Activated CD4-positive, alpha-beta T cell treated with anti-CD3 and anti-CD28 coated beads for 36 hours (primary cell): Measurements from ENCODE around the gene DVL1. TPM values are rescaled to one million over a fixed set of nuclear protein-coding genes. Genes with fewer than 3 reads are reported as not detected.

ENCODE experiments used
- ATAC-seq: fragments of 200-7000 bp; cut with Tn5 transposase; one replicate; pipeline ENCODE4 v1.10.0; 2021; ENCODE audit warnings: mild to moderate bottlenecking, moderate library complexity
- CTCF ChIA-PET: fragments of 350-600 bp; sonication (Branson Sonifier 250); formaldehyde crosslinking; loops from one replicate; lab custom pipeline; 2021; ENCODE audit warnings: antibody characterized with exemption; lab: Charles Lee
- POLR2A ChIA-PET: fragments of 350-600 bp; sonication (Branson Sonifier 250); formaldehyde crosslinking; loops from one replicate; lab custom pipeline; 2021; ENCODE audit warnings: antibody characterized with exemption, inconsistent platforms; lab: Charles Lee
- DNase-seq: peaks from one replicate; pipeline ENCODE4 v3.0.0-alpha.2; 2020
- H3K27ac Mint-ChIP-seq: one replicate; pipeline ENCODE4 v1.8.0; 2021; ENCODE audit warnings: mixed read lengths
- H3K27me3 Mint-ChIP-seq: one replicate; pipeline ENCODE4 v1.8.0; 2021; ENCODE audit warnings: mixed read lengths
- H3K36me3 Mint-ChIP-seq: one replicate; pipeline ENCODE4 v1.8.0; 2021; ENCODE audit warnings: low read depth, mixed read lengths
- H3K4me1 Mint-ChIP-seq: one replicate; pipeline ENCODE4 v1.8.0; 2021; ENCODE audit warnings: mixed read lengths
- H3K4me3 Mint-ChIP-seq: one replicate; pipeline ENCODE4 v1.8.0; 2021; ENCODE audit warnings: mild to moderate bottlenecking, moderate library complexity, mixed read lengths
- H3K9me3 Mint-ChIP-seq: one replicate; pipeline ENCODE4 v1.8.0; 2021; ENCODE audit warnings: low read depth, mixed read lengths
- intact Hi-C, 2 experiments: fragments of 100-400 bp; cut with DNase I in 1 of 2; cut with micrococcal nuclease in 1 of 2; formaldehyde crosslinking; loops; one replicate each; pipeline versions ENCODE4 v1.14.2 to v1.15.1; 2022 to 2024; cut with DNase I, micrococcal nuclease
- total RNA-seq, 2 experiments: library from RNA; stranded (reverse); gene quantifications; one replicate each; pipeline ENCODE4 v1.2.3, GENCODE V29; 2021

Gene DVL1
- total RNA-seq, 2 experiments from 2014 or later: 35.3 to 35.5 TPM

DNA sequence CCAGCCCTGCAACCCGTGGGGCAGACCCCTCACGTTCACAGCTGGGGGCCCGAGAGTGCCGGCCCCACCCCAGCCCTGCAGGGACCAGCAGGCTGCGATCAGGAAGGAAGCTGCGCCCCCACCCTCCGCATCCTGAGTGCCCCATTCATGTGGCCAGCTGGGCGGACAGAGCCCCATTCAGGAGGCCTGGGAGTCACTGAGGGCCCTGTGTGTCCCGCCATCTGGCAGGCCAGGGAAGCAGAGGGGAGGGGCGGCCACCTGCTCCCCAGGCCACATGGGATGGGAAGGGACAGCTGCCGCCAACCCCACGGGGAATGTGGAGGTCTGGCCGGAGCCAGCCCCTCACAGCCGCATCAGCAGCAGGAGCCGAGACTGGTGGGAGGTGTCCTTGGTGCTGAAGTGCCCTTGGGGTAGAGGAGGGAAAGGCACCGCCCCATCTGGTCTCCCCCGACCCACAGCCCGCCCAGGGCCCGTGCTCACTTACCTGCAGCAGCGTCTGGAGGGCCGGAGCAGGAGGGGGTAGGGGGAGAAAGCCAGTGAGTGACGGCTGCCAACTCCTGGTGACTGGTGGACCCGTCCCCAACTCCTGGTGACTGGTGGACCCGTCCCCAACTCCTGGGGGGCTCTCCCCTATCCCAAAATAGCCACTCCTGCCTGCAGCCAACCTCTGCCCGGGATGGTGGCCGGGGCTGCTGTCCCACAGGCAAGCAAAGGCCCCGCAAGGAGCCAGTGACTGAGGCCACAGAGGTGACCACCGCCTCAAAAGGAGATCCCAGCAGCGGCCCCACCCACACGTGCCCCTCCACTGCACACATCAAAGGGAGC, 50.1 kb downstream of the DVL1 start:
- H3K4me1 Mint-ChIP-seq: no peaks in the 10 kb centered on the region
- intact Hi-C loops: no loop called here
- CTCF ChIA-PET: interaction anchor here (1.0 kb wide), 1 partner anchor 25 kb away, joined by 3 read pairs; the partner anchor contains the start of gene UBE2J2

DNA sequence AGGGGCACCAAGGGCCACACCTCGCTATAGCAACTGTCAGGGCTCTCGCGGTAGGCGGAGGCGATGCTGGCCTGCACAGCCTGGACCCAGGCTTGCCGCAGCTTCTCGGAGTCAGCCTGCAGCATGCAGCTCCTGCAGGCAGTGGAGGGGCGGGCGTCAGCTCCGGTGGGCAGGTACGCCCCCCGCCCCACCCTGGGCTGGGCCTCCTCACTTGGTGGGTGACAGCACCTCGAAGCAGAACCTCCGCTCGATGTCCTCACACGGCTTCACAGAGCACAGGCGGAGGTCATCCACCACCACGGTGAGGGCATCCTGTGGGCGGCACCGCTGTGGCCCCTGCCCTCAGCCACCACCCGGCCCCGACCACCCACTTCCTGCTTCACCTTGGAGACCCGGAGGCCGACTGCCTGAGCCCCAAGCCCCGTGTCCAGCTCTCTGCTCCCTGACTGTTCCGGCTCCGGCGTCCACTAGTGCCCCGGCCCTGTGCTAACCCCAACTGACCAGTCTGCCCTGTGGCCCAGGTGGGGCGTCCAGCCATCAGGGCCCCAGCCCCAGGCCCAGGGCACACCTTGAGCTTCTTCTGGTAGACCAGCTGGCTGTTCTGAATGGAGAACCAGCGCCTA, 51.3 kb downstream of the DVL1 start:
- POLR2A ChIA-PET: no interaction called here
- ATAC-seq: no peak

More for the DNA sequence above, 50.1 kb downstream of the DVL1 start:
- ATAC-seq (no peak), DNase-seq (no peak)
- POLR2A ChIA-PET: no interaction called here
- H3K9me3 Mint-ChIP-seq: no peaks in the 10 kb centered on the region
- H3K36me3 Mint-ChIP-seq: no peaks in the 10 kb centered on the region
- H3K27ac Mint-ChIP-seq: no peak overlapping the region
- H3K4me3 Mint-ChIP-seq: no peak overlapping the region
- H3K27me3 Mint-ChIP-seq: no peaks in the 10 kb centered on the region

DNA sequence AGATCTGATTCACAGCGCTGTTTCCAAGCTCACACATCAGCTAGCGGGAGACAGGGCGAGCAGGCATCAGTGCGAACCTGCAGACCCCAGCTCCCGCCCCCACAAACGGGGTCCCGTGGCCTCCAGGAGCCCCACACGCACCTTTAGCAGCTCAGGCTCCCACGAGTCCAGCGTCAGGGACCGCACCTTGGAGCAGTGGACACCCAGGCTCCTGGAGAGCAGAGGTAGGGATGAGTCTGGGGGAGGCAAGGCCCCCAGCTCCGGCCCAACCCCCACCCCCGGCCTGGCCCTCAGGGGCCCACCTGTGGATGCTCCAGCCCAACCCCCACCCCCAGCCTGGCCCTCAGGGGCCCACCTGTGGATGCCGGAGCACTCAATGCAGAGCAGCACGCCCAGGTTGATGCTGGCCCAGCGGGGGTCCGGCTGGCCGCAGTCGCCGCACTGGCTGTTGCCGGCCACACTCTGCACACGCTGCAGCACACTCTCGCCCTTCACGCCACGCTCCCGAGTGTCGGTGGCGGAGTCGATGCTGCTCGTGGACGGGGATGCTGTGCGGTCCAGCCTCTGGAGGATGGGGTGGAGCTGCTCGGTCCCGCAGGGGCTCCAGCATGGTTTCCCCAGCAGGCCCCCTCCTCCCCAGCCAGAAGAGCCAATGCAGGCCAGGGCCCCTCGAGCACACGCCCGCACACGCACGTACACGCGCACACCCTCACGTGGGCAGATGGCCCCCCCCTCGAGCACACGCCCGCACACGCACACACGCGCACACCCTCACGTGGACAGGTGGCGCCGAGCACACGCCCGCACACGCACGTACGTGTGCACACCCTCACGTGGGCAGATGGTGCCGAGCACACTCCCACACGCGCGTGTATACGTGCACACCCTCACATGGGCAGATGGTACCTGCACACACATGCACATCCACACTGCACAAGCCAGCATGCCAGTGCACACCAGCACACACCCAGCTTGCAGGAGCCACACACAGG, 52.9 kb downstream of the DVL1 start:
- Mint-ChIP-seq H3K36me3 (no peaks in the 10 kb centered on the region), H3K27ac (no peak overlapping the region), H3K4me3 (no peak overlapping the region), H3K9me3 (no peaks in the 10 kb centered on the region), H3K27me3 (no peaks in the 10 kb centered on the region), H3K4me1 (no peaks in the 10 kb centered on the region)
- DNase-seq: no peak
- no peak for ATAC-seq
- intact Hi-C loops: no loop called here
- ChIA-PET POLR2A (no interaction called here), CTCF (interaction anchor here (1.3 kb wide), 1 partner anchor 19 kb away, joined by 3 read pairs; no protein-coding TSS in a partner anchor)

More for the DNA sequence above, 51.3 kb downstream of the DVL1 start:
- no peaks in the 10 kb centered on the region for H3K36me3 Mint-ChIP-seq
- H3K27ac Mint-ChIP-seq: no peak overlapping the region
- no peak overlapping the region for H3K4me3 Mint-ChIP-seq
- no peaks in the 10 kb centered on the region for H3K4me1 Mint-ChIP-seq
- CTCF ChIA-PET: no interaction called here
- DNase-seq: no peak
- intact Hi-C loops: no loop called here
- no peaks in the 10 kb centered on the region for H3K9me3 Mint-ChIP-seq
- H3K27me3 Mint-ChIP-seq: no peaks in the 10 kb centered on the region

DNA sequence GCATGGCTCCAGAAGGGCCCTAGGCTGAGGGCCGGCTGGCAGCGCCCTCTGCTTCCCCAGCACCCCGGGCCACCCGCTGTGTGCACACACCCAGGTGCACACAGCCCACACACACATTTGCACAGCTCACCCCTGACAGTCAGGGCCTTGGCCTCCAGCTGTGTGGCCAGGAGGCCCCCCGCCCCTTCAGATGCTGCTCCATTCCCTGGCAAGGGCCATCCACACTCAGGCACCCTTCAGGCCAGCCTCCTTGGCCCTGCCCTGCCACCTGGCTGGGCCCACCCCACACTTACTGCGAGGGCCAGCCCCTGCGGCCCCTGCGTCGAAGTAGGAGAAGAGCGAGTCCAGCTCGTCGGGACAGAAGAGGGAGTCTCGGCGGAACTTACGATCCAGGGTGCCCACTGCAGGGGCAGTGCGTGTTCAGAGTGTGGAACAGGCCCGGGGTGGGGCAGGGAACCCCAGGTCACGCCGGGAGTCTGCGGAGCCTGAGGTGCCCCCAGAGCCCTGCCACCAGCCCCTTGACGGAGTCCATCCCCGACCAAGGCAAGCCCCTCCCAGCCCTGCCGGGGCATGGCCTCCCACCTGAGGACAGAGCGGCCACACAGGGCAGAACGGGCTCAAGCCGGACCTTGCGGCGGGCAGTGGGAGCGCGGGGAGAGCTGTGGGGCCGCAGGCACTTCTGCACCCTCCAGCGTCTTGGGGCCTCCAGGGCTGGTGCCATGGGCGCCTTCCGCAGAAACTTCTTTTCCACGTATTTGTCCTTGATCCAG, 53.9 kb downstream of the DVL1 start:
- ChIA-PET POLR2A (no interaction called here), CTCF (interaction anchor here (1.3 kb wide), 1 partner anchor 18 kb away, joined by 3 read pairs; no protein-coding TSS in a partner anchor)
- intact Hi-C loops: no loop called here
- H3K27me3 Mint-ChIP-seq: no peaks in the 10 kb centered on the region
- no peak overlapping the region for H3K27ac Mint-ChIP-seq
- H3K4me3 Mint-ChIP-seq: no peak overlapping the region
- ATAC-seq: no peak
- H3K36me3 Mint-ChIP-seq: no peaks in the 10 kb centered on the region
- no peaks in the 10 kb centered on the region for H3K9me3 Mint-ChIP-seq
- no peak for DNase-seq
- no peaks in the 10 kb centered on the region for H3K4me1 Mint-ChIP-seq

DNA sequence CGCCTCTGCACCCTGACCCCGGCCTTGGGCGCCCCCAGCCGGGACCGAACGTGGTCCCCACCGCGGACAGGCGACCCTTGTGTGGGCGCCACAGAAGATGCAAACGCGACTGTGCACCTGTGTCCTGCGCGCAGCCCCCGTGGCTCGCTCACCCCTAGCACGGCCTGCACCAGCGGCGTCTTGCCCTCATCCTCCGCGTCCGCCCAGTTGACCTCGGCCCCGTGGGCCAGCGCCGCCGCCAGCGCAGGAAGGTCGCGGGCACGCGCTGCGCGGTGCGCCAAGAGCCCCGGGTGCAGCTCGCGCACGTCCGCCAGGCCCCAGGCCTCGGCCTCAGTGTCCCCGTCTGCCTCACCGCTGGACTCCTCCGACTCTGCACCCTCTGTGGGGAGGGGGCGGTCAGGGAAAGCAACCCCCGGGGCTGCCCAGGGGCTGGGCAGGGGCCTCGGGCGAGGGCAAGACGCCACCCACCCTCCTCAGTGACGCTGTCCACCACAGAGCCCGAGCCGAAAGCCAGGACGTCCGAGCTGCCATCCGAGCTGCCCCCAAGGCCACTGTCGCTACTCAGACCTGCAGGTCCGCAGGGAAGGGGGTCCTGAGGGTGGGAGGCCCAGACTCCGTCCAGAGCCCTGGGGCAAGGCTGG, 54.8 kb downstream of the DVL1 start:
- intact Hi-C loops: loop anchor here (5.0 kb wide), 2 partner anchors 172 to 312 kb away; partner anchors contain the start of gene PERM1 (in 1 of the 2)
- Mint-ChIP-seq H3K36me3 (no peaks in the 10 kb centered on the region), H3K4me3 (no peak overlapping the region), H3K9me3 (no peaks in the 10 kb centered on the region), H3K27me3 (no peaks in the 10 kb centered on the region), H3K4me1 (no peaks in the 10 kb centered on the region), H3K27ac (no peak overlapping the region)
- CTCF ChIA-PET: no interaction called here
- ATAC-seq (no peak), DNase-seq (no peak)
- POLR2A ChIA-PET: no interaction called here

DNA sequence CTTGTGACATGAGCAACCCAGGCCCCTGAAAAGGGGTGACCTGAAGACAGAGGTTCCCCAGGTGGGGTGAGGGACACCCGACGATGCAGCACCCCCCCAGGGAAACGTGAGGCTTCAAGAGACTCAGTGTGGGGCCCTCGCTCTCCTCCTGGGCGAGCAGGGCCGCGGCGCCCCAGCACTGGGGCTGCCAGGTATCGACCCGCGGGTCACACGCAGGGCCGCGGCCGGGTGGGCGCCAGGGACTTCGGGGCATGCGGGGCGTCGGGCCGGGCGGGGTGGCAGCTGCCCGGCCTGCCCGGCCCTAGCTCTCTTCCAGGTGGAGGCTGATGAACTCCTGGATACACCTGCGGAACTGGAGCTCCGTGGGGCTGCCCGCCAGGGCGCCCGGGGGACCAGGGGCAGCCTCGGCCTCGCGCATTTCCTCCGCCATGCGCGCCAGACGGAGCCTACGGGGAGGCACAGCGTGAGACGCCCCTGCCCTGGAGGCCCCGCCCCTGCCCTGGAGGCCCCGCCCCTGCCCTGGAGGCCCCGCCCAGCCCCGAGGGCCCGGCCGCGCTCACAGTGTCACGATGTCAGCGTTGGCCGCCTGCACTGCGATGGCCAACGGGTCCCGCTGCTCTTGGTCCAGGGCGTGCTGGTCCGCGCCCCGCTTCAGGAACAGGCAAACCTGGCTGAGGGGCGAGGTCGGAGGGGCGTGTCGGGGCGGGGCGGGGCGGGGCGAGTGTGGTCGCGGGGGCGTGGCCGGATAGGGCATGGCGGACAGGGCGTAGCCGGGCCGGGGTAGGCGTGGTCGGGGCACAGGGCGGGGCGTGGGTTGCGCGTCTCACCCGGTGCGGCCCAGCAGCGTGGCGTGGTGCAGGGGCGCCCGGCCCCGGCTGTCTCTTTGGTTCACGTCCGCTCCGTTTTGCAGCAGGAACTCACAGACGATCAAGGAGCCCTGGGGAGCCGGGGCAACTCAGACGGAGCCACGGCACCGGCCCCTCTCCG, 55.7 kb downstream of the DVL1 start:
- no peaks in the 10 kb centered on the region for H3K27me3 Mint-ChIP-seq
- ChIA-PET CTCF (interaction anchor here (0.6 kb wide), 1 partner anchor 171 kb away, joined by 4 read pairs; no protein-coding TSS in a partner anchor), POLR2A (no interaction called here)
- ATAC-seq: no peak
- no peak for DNase-seq
- no peak overlapping the region for H3K27ac Mint-ChIP-seq
- no peak overlapping the region for H3K4me3 Mint-ChIP-seq
- no peaks in the 10 kb centered on the region for H3K9me3 Mint-ChIP-seq
- intact Hi-C loops: loop anchor here (5.0 kb wide), 2 partner anchors 171 to 311 kb away; partner anchors contain the start of gene PERM1 (in 1 of the 2)
- H3K36me3 Mint-ChIP-seq: no peaks in the 10 kb centered on the region
- H3K4me1 Mint-ChIP-seq: no peaks in the 10 kb centered on the region

DNA sequence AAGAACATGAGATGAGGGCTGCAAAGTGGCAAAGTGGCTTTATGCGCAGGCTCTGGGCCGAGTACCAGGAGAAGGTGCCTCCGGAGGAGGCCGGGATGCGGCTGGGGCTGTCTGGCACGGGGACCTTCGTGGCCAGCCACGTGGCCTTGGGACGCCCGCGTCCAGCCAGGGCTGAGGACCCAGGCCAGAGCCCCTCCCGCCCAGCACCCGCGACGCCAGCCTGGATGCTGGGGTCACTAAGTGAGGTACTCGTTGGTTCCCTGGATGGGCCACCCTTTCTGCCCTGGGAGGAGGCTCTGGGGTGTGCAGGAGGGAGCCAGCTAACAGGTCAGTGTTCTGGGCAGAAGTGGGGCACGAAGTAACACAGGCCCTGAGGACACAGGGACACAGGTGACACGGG, 56.4 kb downstream of the DVL1 start:
- Mint-ChIP-seq H3K4me1 (no peaks in the 10 kb centered on the region), H3K27me3 (no peaks in the 10 kb centered on the region), H3K4me3 (no peak overlapping the region), H3K9me3 (no peaks in the 10 kb centered on the region), H3K36me3 (no peaks in the 10 kb centered on the region), H3K27ac (no peak overlapping the region)
- no peak for ATAC-seq
- ChIA-PET POLR2A (no interaction called here), CTCF (interaction anchor here (0.6 kb wide), 1 partner anchor 170 kb away, joined by 4 read pairs; no protein-coding TSS in a partner anchor)
- intact Hi-C loops: loop anchor here (1.0 to 5.0 kb wide), 3 partner anchors 171 to 311 kb away; partner anchors contain the start of gene PERM1 (in 1 of the 2)
- no peak for DNase-seq

DNA sequence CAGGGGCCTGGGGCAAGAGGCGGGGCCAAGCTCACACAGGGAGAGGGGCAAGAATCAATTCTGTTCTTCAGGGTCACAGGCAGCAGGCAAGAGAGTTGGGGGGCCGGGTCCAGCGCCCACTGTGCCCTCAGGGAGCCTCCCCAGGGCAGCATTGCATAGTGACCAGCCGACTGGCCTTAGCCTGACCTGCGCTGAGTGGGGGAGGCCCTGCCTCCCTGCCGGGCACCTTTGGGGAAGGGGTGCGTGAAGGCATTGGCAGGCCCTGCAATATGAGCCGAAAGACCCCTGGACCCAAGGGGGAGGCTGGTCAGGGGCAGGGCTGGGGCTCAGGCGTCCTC, 56.8 kb downstream of the DVL1 start:
- no peak for DNase-seq
- ChIA-PET POLR2A (no interaction called here), CTCF (interaction anchor here (1.6 kb wide), 1 partner anchor 170 kb away, joined by 9 read pairs; no protein-coding TSS in a partner anchor)
- intact Hi-C loops: loop anchor here (1.0 to 5.0 kb wide), 3 partner anchors 170 to 310 kb away; partner anchors contain the start of gene PERM1 (in 1 of the 2)
- Mint-ChIP-seq H3K36me3 (no peaks in the 10 kb centered on the region), H3K27ac (no peak overlapping the region), H3K27me3 (no peaks in the 10 kb centered on the region), H3K9me3 (no peaks in the 10 kb centered on the region), H3K4me3 (no peak overlapping the region), H3K4me1 (no peaks in the 10 kb centered on the region)
- ATAC-seq: no peak
